Activated naive CD4-positive, alpha-beta T cell treated with anti-CD3 and anti-CD28 coated beads, Interleukin-2, amount 50 U/mL, for 72 hours (primary cell): ENCODE data around the gene CTNNA3. TPM values are rescaled to one million over a fixed set of nuclear protein-coding genes. Genes with fewer than 3 reads are reported as not detected.
"Not testable (repeated sequence)": the region's sequence is repeated elsewhere in the genome, so short reads cannot be mapped to it uniquely, and the experiment has no call there.

Experiments
- ATAC-seq, 2 donors: fragments of 150-1000 bp; cut with Tn5 transposase; 2 replicates each; pipeline ENCODE4 v1.10.0; 2021; ENCODE audit warnings: mild to moderate bottlenecking in 2 of 2, moderate library complexity in 2 of 2
- DNase-seq, 2 donors: peaks; one replicate each; pipeline ENCODE4 v3.0.0; 2021 to 2022; ENCODE audit warnings: low spot score in 2 of 2
- H3K27ac Mint-ChIP-seq, 2 donors: one replicate each; pipeline ENCODE4 v1.8.0; 2022; ENCODE audit warnings: mild to moderate bottlenecking in 2 of 2, mixed read lengths in 2 of 2
- H3K36me3 Mint-ChIP-seq, 2 donors: one replicate each; pipeline ENCODE4 v1.8.0; 2022; ENCODE audit warnings: mixed read lengths in 2 of 2
- H3K9me3 Mint-ChIP-seq, 2 donors: one replicate each; pipeline ENCODE4 v1.8.0; 2022; ENCODE audit warnings: mixed read lengths in 2 of 2
- total RNA-seq, 2 donors: library from RNA; stranded (reverse); gene quantifications; one replicate each; pipeline ENCODE4 v1.2.3, GENCODE V29; 2022

The CTNNA3 gene
- total RNA-seq, 2 donors from 2014 or later, result 0.30 to 0.39 TPM

DNA sequence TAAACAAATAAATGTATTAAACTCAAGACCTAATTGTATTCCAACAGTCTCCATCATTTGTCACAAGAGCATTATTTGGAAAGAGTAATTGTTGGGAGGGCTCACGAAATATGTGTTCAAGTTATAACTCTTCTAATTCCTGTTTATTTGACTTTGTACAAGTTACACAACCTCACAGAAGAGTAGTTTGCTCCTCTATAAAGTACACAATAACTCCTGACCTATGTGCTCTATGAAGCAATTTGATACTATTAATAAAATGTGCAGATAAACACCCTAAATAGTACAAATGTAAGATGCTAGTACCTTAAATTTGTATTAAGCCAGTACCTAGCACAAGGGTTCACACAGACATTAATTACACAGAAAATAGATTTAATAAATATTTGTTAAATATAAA, 484.3 kb downstream of the CTNNA3 start:
- DNase-seq (no peak), ATAC-seq (no peak)
- Mint-ChIP-seq H3K27ac (no peak overlapping the region), H3K36me3 (no peaks in the 10 kb centered on the region), H3K9me3 (no peaks in the 10 kb centered on the region)

DNA sequence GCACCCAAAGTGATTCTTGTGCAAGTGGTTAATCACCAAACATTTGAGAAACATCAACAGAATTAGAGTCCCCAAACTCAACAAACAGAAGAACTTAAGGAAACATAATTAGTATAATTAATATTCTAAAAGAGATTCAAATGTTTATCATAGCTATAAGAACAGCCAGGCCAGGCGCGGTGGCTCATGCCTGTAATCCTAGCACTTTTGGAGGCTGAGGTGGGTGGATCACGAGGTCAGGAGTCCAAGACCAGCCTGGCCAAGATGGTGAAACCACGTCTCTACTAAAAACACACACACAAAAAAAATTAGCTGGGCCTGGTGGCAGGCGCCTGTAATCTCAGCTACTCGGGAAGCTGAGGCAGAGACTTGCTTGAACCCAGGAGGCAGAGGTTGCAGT, 488.1 kb downstream of the CTNNA3 start:
- not testable (repeated sequence) for H3K9me3 Mint-ChIP-seq, ATAC-seq, H3K36me3 Mint-ChIP-seq, H3K27ac Mint-ChIP-seq, DNase-seq

DNA sequence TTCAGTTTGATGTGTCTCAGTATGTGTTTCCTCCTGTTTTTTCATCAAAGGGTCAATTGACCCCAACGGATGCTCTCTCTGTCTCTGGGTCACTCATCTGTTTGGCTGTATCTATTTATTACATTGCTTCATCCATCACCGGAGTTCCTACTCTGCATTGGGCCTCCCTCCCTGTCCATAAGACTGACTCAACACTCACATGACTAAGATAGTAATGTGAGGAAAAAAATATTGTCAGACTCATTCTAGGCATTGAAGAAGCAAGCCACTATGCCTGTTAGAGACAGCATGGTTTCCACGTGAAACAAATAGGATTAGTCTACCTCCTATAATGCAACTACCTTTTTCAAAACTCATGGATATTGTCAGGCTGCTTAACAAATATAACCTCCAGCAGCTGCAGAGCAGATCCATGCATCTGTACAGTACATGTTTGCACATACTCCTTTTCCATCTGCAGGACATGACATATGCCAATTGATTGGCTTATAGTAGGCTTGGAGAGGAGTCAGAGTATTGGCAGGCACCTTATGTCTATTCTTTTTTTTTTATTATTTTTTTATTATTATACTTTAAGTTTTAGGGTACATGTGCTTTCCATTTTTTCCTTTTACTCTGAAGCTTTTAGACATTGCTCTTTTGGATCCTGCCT, 495.0 kb downstream of the CTNNA3 start:
- no peaks in the 10 kb centered on the region for H3K36me3 Mint-ChIP-seq
- DNase-seq (no peak), ATAC-seq (no peak)
- H3K9me3 Mint-ChIP-seq, result peaks cover 0 to 4% of the 10 kb centered on the region in 2 donors
- H3K27ac Mint-ChIP-seq, result no peak overlapping the region

DNA sequence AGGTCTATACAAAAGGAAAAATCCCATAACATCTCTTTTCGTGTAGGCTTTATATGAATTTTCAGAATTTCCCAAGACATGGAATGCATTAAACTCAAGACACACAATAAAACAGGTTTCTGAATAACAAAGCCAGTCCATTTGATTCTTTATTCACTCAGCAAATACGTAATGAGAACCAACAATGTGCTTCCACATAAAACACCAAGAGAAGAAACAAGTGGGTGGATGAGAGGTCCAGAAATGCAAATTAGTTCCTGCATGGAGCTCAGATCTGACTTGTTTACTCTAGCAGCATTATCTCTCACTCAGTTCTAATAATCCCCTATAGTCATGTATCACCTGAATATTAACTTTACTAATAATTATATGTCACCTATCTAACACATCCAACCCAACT, 520.6 kb downstream of the CTNNA3 start:
- ATAC-seq (no peak), DNase-seq (no peak)
- no peaks in the 10 kb centered on the region for H3K36me3 Mint-ChIP-seq
- H3K9me3 Mint-ChIP-seq, result no peaks in the 10 kb centered on the region
- H3K27ac Mint-ChIP-seq, result no peak overlapping the region

DNA sequence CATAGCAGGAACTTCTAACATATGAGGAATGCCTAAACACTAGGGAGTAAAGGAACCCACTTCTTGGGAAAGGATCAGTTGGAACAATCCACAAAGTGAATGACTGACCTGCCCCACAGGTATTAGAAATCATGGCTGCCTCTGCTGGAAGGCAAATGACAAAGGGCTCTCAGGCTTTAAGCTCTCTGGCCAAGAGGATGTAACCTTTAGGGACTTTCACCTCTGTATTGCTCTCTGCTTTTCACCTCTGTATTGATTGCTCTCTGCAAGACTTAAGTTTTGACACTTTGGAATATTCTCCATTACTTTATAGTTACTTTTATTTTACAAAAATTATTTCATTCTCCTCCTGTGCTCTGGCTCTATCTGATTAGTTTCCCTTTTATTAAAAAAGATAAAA, 522.2 kb downstream of the CTNNA3 start:
- no peaks in the 10 kb centered on the region for H3K36me3 Mint-ChIP-seq
- H3K9me3 Mint-ChIP-seq, result peaks cover 0 to 8% of the 10 kb centered on the region in 2 donors
- H3K27ac Mint-ChIP-seq, result no peak overlapping the region
- ATAC-seq (no peak), DNase-seq (no peak)

DNA sequence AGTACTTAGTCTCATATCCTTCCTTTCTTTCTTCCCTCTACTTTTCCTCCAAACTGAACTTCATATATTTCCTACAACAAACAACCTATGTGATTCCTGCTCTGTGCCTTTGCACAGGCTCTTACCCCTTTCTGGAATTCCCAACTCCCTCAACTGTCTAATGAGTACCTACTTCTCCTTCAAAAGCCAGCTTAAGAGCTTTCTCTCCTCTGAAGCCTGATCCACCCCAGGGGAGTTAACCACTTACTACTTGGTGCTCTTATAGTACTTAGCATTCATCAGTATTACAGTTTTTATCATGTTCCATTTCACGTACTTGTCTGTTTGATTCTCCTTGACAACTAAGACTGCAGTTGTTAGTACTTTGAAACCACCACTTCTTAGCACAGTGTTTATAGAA, 524.0 kb downstream of the CTNNA3 start:
- ATAC-seq (no peak), DNase-seq (no peak)
- peaks cover 0 to 18% of the 10 kb centered on the region in 2 donors for H3K9me3 Mint-ChIP-seq
- no peak overlapping the region for H3K27ac Mint-ChIP-seq
- no peaks in the 10 kb centered on the region for H3K36me3 Mint-ChIP-seq

DNA sequence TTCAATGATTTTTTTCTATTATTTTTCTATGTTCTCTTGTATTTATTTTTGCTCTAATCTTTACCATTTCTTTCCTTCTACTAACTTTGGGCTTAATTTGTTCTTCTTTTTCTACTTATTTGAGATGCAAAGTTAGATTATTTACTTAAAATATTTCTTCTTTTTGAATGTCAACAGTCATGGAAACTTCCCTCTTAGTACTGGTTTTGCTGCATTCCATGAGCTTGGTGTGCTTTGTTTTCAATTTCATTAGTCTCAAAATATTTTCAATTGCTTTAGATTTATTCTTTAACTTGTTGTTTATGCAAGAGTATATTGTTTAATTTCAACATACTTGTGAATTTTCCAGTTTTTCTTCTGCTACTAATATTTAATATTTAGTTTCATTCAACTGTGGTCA, 539.8 kb downstream of the CTNNA3 start:
- no peak overlapping the region for H3K27ac Mint-ChIP-seq
- DNase-seq, result no peak
- H3K9me3 Mint-ChIP-seq, result peaks cover 0 to 5% of the 10 kb centered on the region in 2 donors
- ATAC-seq, result no peak
- no peaks in the 10 kb centered on the region for H3K36me3 Mint-ChIP-seq

DNA sequence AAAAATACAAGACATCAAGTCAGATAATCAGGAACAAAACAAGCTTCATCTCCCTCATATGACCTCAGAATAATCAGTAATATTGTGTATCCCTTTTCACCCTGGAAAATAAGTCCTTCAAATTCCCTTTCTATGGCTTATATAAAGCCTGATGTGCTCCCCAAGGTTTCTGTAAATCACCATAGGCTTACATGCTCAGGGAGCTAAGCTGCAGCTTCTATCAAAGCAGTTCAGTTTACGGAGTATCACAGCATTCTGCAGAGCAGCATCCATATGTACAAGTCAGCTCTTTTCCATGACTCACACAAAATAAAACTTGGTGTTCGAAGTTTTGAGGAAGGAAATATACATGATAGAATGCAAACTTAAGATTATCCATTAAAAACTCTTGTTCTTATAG, 544.5 kb downstream of the CTNNA3 start:
- DNase-seq, result no peak
- Mint-ChIP-seq H3K9me3 (no peaks in the 10 kb centered on the region), H3K36me3 (no peaks in the 10 kb centered on the region), H3K27ac (no peak overlapping the region)
- no peak for ATAC-seq

DNA sequence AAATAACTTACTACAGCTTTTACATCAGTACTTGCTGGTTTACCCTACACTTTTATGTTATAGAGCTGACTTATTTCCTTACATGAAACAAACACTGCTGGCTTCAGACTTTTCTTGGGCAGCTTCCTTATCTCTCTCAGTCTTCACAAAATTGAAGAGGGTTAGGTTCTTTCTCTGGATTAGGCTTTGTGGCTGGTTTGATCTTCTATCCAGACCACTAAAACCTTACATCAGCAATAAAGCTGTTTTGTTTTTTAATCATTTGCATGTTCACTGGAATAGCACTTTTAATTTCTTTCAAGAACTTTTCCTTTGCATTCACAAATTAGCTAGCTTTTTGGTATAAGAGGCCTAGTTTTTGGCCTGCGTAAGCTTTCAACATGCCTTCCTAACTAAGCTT, 551.5 kb downstream of the CTNNA3 start:
- Mint-ChIP-seq H3K27ac (no peak overlapping the region), H3K36me3 (no peaks in the 10 kb centered on the region), H3K9me3 (peaks cover 0 to 4% of the 10 kb centered on the region in 2 donors)
- ATAC-seq (no peak), DNase-seq (no peak)

DNA sequence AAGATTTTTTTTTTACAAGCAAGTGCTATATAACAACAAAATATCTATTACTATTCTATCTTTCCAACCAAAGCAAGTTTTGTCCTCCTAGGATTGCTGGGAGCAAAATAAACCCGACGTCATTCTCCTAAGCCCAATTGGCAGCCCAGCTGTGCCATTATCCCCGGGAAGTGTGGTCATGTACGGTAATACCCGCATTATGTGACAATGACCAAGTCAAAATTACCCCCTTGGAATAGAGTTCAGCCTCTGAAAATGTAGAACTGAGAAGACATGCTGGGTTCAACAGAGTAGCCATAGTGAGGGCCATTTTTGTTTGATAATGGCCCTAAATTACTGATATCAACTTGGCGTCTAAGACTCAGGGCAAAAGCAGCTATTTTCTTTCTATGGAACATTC, 554.7 kb downstream of the CTNNA3 start:
- H3K9me3 Mint-ChIP-seq, result peaks cover 0 to 4% of the 10 kb centered on the region in 2 donors
- DNase-seq, result no peak
- H3K36me3 Mint-ChIP-seq, result no peaks in the 10 kb centered on the region
- ATAC-seq, result no peak
- H3K27ac Mint-ChIP-seq, result no peak overlapping the region

DNA sequence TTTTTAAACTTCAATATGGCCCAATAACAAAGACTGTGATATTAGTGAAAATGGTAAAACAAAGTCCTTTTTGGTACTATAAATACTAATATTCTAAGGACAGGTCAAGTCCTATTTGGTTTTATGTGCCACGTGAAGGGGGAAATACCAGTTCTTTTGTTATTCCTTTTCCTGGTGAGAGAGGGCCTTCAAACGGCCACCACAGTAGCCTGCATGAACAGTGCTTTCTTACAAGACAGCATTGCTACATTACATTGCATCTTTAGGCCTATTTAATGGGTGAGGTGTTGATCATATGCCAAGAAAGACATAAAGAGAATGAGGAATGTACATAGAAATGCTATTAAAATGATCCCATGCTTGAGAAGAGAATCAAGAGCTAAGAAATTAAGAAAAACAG, 555.4 kb downstream of the CTNNA3 start:
- DNase-seq, result no peak
- peaks cover 0 to 4% of the 10 kb centered on the region in 2 donors for H3K9me3 Mint-ChIP-seq

DNA sequence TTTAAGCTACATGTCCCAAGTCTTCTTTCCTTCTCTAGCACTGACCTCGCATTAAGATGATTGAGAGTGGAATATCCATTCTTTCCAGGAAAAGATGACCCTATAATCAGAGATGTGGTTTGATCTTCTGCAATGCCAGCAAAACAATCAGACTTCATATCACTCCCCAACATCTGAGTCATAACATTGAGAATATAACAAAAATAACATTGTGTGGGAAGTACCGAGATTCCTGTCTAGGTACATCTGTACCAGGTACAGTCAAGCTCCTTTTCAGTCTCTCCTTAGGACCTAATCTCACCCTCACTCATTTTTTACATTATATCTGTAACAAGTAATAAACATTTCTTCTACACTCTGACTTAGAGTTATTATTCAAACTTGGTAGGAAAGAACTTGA, 568.6 kb downstream of the CTNNA3 start:
- no peak for ATAC-seq
- no peak overlapping the region for H3K27ac Mint-ChIP-seq
- H3K36me3 Mint-ChIP-seq, result no peaks in the 10 kb centered on the region
- no peaks in the 10 kb centered on the region for H3K9me3 Mint-ChIP-seq
- DNase-seq, result no peak

More for the DNA sequence above, 555.4 kb downstream of the CTNNA3 start:
- Mint-ChIP-seq H3K36me3 (no peaks in the 10 kb centered on the region), H3K27ac (no peak overlapping the region)
- no peak for ATAC-seq

DNA sequence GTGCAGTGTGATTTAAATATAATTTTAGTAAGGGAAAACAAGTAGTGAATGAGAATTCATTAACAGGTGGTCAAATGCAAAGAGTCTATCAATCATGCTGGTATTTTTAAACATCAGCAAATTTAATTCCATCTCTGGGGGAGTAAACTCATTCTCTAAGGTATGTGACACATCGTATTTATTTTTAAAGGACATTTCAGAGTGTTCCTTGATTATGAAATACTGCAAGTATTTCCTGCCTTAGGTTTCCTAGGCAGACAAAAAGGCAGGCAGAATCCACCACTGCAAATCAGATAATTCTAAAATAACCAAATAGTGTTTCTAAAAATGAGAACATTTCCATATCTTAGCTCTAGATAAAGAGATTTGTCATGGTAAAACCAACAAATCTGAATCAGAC, 576.3 kb downstream of the CTNNA3 start:
- Mint-ChIP-seq H3K36me3 (no peaks in the 10 kb centered on the region), H3K9me3 (no peaks in the 10 kb centered on the region), H3K27ac (no peak overlapping the region)
- DNase-seq, result no peak
- no peak for ATAC-seq

DNA sequence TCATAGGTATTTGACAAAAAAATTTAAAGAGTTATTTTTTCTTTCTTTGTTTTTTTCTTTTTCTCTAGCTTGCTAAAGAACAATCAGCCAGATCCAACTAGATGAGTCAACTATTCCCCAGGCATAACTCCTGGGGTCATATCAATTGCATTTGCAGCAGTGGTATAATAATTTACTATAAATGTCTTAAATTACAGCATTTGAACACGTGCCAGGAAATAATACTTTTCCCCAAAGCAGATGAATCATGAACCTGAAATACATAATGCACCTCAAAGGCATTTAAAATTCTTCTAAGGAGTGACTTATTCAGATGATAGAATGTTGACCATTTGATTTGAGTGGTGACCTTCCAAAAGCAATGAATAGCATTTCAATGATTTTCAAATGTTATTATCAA, 580.0 kb downstream of the CTNNA3 start:
- Mint-ChIP-seq H3K27ac (no peak overlapping the region), H3K9me3 (no peaks in the 10 kb centered on the region), H3K36me3 (no peaks in the 10 kb centered on the region)
- DNase-seq (no peak), ATAC-seq (no peak)

DNA sequence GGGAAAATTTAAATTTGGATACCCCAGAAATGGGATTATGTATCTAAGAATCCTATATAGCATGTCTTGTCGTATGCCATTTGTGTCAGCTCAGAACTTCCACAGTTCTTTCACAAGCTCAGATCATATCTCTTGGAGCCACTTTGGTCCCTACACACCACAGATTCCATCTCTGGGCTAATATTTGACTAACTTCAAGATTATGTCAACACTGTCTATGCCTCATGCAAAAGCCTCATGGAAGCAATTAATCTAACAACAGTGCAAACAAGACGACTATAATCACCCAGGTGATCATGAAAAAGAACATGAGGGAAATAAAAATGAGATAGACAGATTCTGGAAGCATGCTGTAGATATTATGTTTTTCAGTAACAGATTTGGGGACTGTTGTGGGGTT, 581.0 kb downstream of the CTNNA3 start:
- no peak for ATAC-seq
- H3K9me3 Mint-ChIP-seq, result no peaks in the 10 kb centered on the region
- DNase-seq, result no peak

DNA sequence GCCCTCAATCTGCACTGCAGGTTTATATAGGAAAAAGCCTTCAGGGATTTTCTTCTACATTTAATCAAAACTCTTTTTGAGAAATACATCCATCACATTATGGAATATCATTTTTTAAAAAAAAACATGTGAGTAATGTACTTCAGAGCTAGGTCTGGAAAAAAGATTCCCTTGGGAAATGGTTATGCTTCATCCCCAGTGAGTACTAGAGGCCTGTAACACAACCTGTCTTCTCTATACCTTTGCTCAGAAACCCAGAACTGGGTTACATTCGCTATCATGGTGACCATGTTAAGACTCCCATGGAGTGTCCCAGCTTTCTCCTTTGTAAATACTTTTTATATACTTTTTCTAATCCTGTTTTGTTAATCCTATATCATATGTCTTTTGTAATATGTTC, 583.2 kb downstream of the CTNNA3 start:
- no peak overlapping the region for H3K27ac Mint-ChIP-seq
- DNase-seq, result no peak
- H3K9me3 Mint-ChIP-seq, result no peaks in the 10 kb centered on the region
- ATAC-seq, result no peak
- H3K36me3 Mint-ChIP-seq, result no peaks in the 10 kb centered on the region

More for the DNA sequence above, 581.0 kb downstream of the CTNNA3 start:
- Mint-ChIP-seq H3K27ac (no peak overlapping the region), H3K36me3 (no peaks in the 10 kb centered on the region)

DNA sequence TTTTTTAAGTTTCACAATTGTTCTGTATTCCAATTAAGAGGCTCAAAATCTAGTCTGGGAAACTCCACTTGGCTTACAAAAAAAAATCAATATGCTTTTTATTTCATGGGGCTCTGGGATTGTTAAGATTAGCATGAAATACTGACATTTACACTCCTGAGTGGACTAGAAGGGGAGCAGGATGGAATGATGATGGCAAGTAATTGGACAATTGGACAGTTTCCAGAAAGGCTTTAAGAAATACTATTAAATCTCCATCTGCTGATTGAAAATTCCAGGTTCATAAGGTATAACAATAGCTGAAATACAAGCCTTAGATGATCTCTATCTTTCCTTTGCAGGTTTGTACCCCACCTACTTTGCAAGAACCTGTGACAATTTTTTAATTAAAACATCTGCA, 585.7 kb downstream of the CTNNA3 start:
- ATAC-seq (no peak), DNase-seq (no peak)
- H3K27ac Mint-ChIP-seq, result no peak overlapping the region
- H3K36me3 Mint-ChIP-seq, result no peaks in the 10 kb centered on the region
- no peaks in the 10 kb centered on the region for H3K9me3 Mint-ChIP-seq

DNA sequence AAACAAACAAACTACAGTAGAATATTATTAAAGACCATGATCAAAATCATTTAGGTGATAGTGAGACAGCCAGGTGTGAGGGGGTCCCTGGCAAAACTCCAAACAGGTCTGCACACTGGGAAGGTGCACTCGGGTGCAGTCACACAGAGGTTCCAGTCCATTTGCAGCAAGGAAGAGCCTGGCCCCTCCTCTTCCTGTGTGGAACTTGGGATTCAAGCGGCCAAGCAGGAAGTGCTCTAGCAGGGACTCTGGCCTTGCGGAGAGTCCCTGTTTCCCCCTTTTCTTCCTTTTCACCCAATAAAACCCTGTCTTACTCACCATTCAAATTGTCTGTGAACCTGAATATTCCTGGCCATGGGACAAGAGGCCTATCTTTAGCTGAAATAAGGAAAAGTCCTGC, 588.3 kb downstream of the CTNNA3 start:
- H3K27ac Mint-ChIP-seq, result no peak overlapping the region
- H3K36me3 Mint-ChIP-seq, result no peaks in the 10 kb centered on the region
- H3K9me3 Mint-ChIP-seq, result no peaks in the 10 kb centered on the region
- DNase-seq (no peak), ATAC-seq (no peak)

DNA sequence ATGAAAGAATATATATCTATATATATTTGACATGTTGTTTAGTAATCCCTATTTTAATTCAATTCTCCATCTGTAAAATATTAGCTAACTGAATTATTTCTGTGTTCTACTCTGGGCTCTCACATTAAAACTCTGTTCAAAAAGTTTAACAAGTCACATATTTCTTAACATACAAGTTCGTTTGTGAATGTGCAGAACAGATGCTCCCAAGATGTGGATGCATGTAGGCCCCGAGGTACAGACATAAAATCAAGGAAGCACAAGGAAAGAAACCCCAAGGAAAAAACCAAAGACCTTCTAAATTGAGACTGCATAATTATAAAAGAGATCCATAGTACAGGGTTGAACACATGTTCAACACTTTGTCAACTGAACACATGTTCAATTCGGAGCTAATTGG, 595.0 kb downstream of the CTNNA3 start:
- DNase-seq (no peak), ATAC-seq (no peak)
- H3K27ac Mint-ChIP-seq, result no peak overlapping the region
- H3K36me3 Mint-ChIP-seq, result no peaks in the 10 kb centered on the region
- H3K9me3 Mint-ChIP-seq, result no peaks in the 10 kb centered on the region
